Upper lobe of right lung (tissue), 1 donor: Measurements from ENCODE around the gene CHKA. TPM values are rescaled to one million over a fixed set of nuclear protein-coding genes. Genes with fewer than 3 reads are reported as not detected.

Experiments used
- ATAC-seq: fragments of 200-7000 bp; cut with Tn5 transposase; one replicate; pipeline ENCODE4 v1.9.1; 2020; ENCODE audit warnings: mild to moderate bottlenecking, moderate library complexity
- DNase-seq: peaks from one replicate; pipeline ENCODE4 v3.0.0-alpha.2; 2020
- H3K27ac ChIP-seq: fragments of 200-600 bp; one replicate; pipeline ENCODE4 v1.8.0; 2022
- H3K27me3 ChIP-seq: fragments of 200-600 bp; one replicate; pipeline ENCODE4 v1.8.0; 2022; ENCODE audit warnings: mild to moderate bottlenecking
- H3K36me3 ChIP-seq: fragments of 200-600 bp; one replicate; pipeline ENCODE4 v1.8.0; 2022
- H3K4me1 ChIP-seq: fragments of 200-600 bp; one replicate; pipeline ENCODE4 v1.8.0; 2022
- H3K4me3 ChIP-seq: fragments of 200-600 bp; one replicate; pipeline ENCODE4 v1.8.0; 2022; ENCODE audit warnings: mild to moderate bottlenecking
- H3K9me3 ChIP-seq: fragments of 200-600 bp; one replicate; pipeline ENCODE4 v1.8.0; 2022
- intact Hi-C: fragments of 100-400 bp; cut with DNase I; formaldehyde crosslinking; loops from one replicate; pipeline ENCODE4 v1.11.0; 2022
- total RNA-seq: library from RNA; stranded (reverse); fragmentation: NEBNext Ultra II Directional; extraction: Animal tissue kit (Norgen Biotek cat#: 25700); gene quantifications from one replicate; pipeline ENCODE4 v1.2.1, GENCODE V29; 2021
- TF ChIP-seq, protein P1 (sequence below): fragments of 200-600 bp; IDR thresholded peaks from one replicate; pipeline ENCODE4 v1.8.0; 2022; ENCODE audit warnings: antibody characterized with exemption
- donor health status: DM: no; HTN: yes; CAD: no; lungs with severe emphysema.

The CHKA gene
- total RNA-seq, 1 donor from 2014 or later = 53.3 TPM

GRCh38 chr11:68017980-68018729, 103.0 kb downstream of the CHKA start:
- H3K36me3 ChIP-seq = peaks cover 11% of the 10 kb centered on the region
- DNase-seq (no peak), ATAC-seq (no peak)
- no peak overlapping the region for H3K4me3 ChIP-seq
- TF ChIP-seq, protein P1, sequence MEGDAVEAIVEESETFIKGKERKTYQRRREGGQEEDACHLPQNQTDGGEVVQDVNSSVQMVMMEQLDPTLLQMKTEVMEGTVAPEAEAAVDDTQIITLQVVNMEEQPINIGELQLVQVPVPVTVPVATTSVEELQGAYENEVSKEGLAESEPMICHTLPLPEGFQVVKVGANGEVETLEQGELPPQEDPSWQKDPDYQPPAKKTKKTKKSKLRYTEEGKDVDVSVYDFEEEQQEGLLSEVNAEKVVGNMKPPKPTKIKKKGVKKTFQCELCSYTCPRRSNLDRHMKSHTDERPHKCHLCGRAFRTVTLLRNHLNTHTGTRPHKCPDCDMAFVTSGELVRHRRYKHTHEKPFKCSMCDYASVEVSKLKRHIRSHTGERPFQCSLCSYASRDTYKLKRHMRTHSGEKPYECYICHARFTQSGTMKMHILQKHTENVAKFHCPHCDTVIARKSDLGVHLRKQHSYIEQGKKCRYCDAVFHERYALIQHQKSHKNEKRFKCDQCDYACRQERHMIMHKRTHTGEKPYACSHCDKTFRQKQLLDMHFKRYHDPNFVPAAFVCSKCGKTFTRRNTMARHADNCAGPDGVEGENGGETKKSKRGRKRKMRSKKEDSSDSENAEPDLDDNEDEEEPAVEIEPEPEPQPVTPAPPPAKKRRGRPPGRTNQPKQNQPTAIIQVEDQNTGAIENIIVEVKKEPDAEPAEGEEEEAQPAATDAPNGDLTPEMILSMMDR = no peak
- intact Hi-C loops = no loop called here
- H3K4me1 ChIP-seq = peaks cover 27% of the 10 kb centered on the region
- no peak overlapping the region for H3K27ac ChIP-seq
- no peaks in the 10 kb centered on the region for H3K27me3 ChIP-seq
- H3K9me3 ChIP-seq = no peaks in the 10 kb centered on the region

- ATAC-seq (no peak), DNase-seq (no peak)
- H3K4me1 ChIP-seq = peaks cover 36% of the 10 kb centered on the region
- no peaks in the 10 kb centered on the region for H3K27me3 ChIP-seq
- H3K27ac ChIP-seq = peak overlapping the region; percentile 11
- TF ChIP-seq, protein P1 = no peak
- no peaks in the 10 kb centered on the region for H3K9me3 ChIP-seq
- peaks cover 4% of the 10 kb centered on the region for H3K36me3 ChIP-seq
- no peak overlapping the region for H3K4me3 ChIP-seq
- intact Hi-C loops = no loop called here
Measured at GRCh38 chr11:68016904-68017817, 104.0 kb downstream of the CHKA start.

DNA sequence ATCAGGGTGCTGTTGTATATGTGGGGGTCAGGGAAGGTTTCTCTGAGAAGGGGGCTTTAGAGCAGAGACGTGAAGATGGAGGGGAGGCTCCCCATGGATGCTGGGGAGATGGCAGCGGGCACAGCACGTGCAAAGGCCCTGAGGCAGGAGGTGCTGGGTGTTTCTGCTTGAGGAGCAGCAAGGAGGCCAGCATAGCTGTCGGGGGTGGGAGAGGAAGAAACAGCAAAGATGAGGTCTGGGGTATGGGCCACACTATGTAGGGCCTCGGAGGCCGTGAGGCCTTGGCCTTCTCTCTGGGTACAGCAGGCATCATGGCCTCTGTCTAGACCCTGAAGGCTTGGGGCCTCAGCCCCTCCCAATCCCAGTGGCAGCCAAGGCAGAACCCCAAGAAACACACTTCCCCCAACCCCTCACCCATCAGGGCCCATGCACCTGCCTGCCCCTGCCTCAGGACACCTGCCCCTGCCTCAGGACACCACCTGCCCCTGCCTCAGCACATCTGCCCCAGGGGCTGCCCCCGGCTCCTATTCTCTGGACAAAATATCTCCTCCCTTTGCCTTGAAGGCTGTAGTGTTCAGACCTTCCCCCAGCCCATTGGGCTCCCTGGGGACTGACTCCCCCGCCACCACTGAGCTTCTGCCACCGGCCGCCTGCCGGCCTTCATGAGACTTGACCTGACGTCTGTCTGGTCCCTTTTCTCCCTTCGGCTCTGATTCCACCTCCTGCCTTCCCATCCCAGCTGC, 104.9 kb downstream of the CHKA start:
- Histone ChIP-seq H3K27me3 (no peaks in the 10 kb centered on the region), H3K9me3 (no peaks in the 10 kb centered on the region), H3K36me3 (no peaks in the 10 kb centered on the region), H3K4me1 (peaks cover 45% of the 10 kb centered on the region), H3K27ac (no peak overlapping the region), H3K4me3 (no peak overlapping the region)
- ATAC-seq (no peak), DNase-seq (peak; percentile 59)
- TF ChIP-seq, protein P1 = no peak
- intact Hi-C loops = no loop called here

- DNase-seq = no peak
- H3K4me3 ChIP-seq = no peak overlapping the region
- ATAC-seq = no peak
- H3K27ac ChIP-seq = no peak overlapping the region
- no peaks in the 10 kb centered on the region for H3K27me3 ChIP-seq
- TF ChIP-seq, protein P1 = no peak
- no peaks in the 10 kb centered on the region for H3K9me3 ChIP-seq
- intact Hi-C loops = no loop called here
- no peaks in the 10 kb centered on the region for H3K36me3 ChIP-seq
- peaks cover 47% of the 10 kb centered on the region for H3K4me1 ChIP-seq
Measured at GRCh38 chr11:68015467-68015866, 105.7 kb downstream of the CHKA start.

GRCh38 chr11:68014947-68015447, 106.2 kb downstream of the CHKA start:
- no peak overlapping the region for H3K4me3 ChIP-seq

More at GRCh38 chr11:68014947-68015447, 106.2 kb downstream of the CHKA start:
- intact Hi-C loops = no loop called here
- Histone ChIP-seq H3K27ac (peak overlapping the region; percentile 91), H3K9me3 (no peaks in the 10 kb centered on the region), H3K36me3 (no peaks in the 10 kb centered on the region), H3K27me3 (no peaks in the 10 kb centered on the region), H3K4me1 (peaks cover 47% of the 10 kb centered on the region)
- DNase-seq (peak; percentile 64), ATAC-seq (no peak)
- TF ChIP-seq, protein P1 = no peak
